K562 (cell line): Measurements from ENCODE around the gene CLEC4F. TPM values are rescaled to one million over a fixed set of nuclear protein-coding genes. Genes with fewer than 3 reads are reported as not detected.

Experiments
- BRF2 ChIP-seq: IDR thresholded peaks from 3 replicates; pipeline ENCODE4 v1.6.1; 2011; ENCODE audit warnings: borderline replicate concordance, mild to moderate bottlenecking; ENCODE audit not compliant: insufficient read length, insufficient read depth
- CBX5 ChIP-seq: IDR thresholded peaks from 2 replicates; pipeline ENCODE4 v1.6.1; 2014; ENCODE audit warnings: low read depth, borderline replicate concordance
- NKRF ChIP-seq: fragments of 450-650 bp; IDR thresholded peaks from 2 replicates; pipeline ENCODE4 v1.6.1; 2016; ENCODE audit warnings: borderline replicate concordance
- PHB2 ChIP-seq: fragments of 450-650 bp; IDR thresholded peaks from 2 replicates; pipeline ENCODE4 v1.6.1; 2017; ENCODE audit warnings: low read depth
- SAP30 ChIP-seq: fragments of 200-600 bp; sonication (generic); IDR thresholded peaks from 2 replicates; pipeline ENCODE4 v1.6.1; 2012; ENCODE audit warnings: borderline replicate concordance, low read depth, mild to moderate bottlenecking, moderate library complexity, low read length, control low read depth, inconsistent platforms; ENCODE audit not compliant: insufficient read depth, poor library complexity, severe bottlenecking
- STAT6 ChIP-seq: sonication (generic); formaldehyde crosslinking; IDR thresholded peaks from 2 replicates; pipeline ENCODE4 v1.8.1; 2023; ENCODE audit warnings: mild to moderate bottlenecking, missing genetic modification reagents
- TAF15 ChIP-seq: fragments of 200-400 bp; formaldehyde crosslinking; IDR thresholded peaks from 2 replicates; pipeline ENCODE4 v1.6.1; 2017; ENCODE audit warnings: mild to moderate bottlenecking, low read depth, low read length, moderate library complexity
- VEZF1 ChIP-seq: fragments of 200-800 bp; sonication (Bioruptor generic); IDR thresholded peaks from 2 replicates; pipeline ENCODE4 v1.6.1; 2017; ENCODE audit warnings: missing genetic modification characterization, missing compliant biosample characterization
- polyA plus RNA-seq, 8 experiments: library from polyadenylated mRNA; depleted of rRNA in 4 of 8; stranded (reverse) in 5 of 8; unstranded in 3 of 8; fragments of >200 nt; fragmentation: Nextera tagmentation in 2 of 8; fragmentation: Illumina TruSeq in 1 of 8; extraction: Ambion mirVana in 2 of 8; extraction: Trizol in 1 of 8; gene quantifications; 2 replicates each; pipeline versions ENCODE4 v1.2.1 to v1.2.3, GENCODE V29; 2011 to 2014; ENCODE audit warnings: inconsistent platforms in 1 of 8, missing spikeins in 1 of 8
- total RNA-seq, 7 experiments: library from RNA; depleted of rRNA in 6 of 7; stranded (reverse); fragments of >200 nt in 6 of 7; fragmentation: Illumina TruSeq in 2 of 7; extraction: Trizol in 2 of 7; gene quantifications; 2 replicates each; pipeline versions ENCODE4 v1.2.1 to v1.2.3, GENCODE V29; 2011 to 2021; ENCODE audit warnings: low replicate concordance in 1 of 7

The CLEC4F gene
- total and polyA plus RNA-seq, 9 of the 15 experiments (the other 6 are each of a cell fraction or from before 2014, with no cell fraction given) = not detected

- TF ChIP-seq STAT6 (no peak), CBX5 (no peak), BRF2 (no peak), PHB2 (no peak), VEZF1 (no peak), NKRF (no peak), TAF15 (no peak), SAP30 (no peak)
Observed at GRCh38 chr2:70778676-70779075, 41.7 kb downstream of the CLEC4F start (continued).
